ENCODE results near the gene USP28.
"Not testable (repeated sequence)": the region's sequence is repeated elsewhere in the genome, so short reads cannot be mapped to it uniquely, and the experiment has no call there.

Gene USP28

GRCh38 chr11:113814181-113814580 is 61.2 kb downstream of the USP28 start:
- no peaks in the 10 kb centered on the region for H3K27me3 ChIP-seq (ENCODE audit: control insufficient read depth in 2 of 2, insufficient read depth in 2 of 2, low read length in 2 of 2)
- no peak overlapping the region for H3K27ac ChIP-seq (ENCODE audit: low read depth in 2 of 2, low read length in 2 of 2)
- H3K36me3 ChIP-seq (ENCODE audit: control insufficient read depth in 2 of 2, insufficient read depth in 2 of 2, low read length in 2 of 2) = peaks cover 13 to 18% of the 10 kb centered on the region in 2 donors
- H3K4me3 ChIP-seq (ENCODE audit: low read length in 2 of 2) = no peak overlapping the region
- H3K9me3 ChIP-seq (ENCODE audit: control insufficient read depth in 2 of 2, low read length in 2 of 2) = no peaks in the 10 kb centered on the region
- H3K4me1 ChIP-seq (ENCODE audit: control insufficient read depth in 2 of 2, insufficient read depth in 2 of 2, low read length in 2 of 2) = no peaks in the 10 kb centered on the region
- H3K9ac ChIP-seq (ENCODE audit: low read depth in 1 of 2, low read length in 2 of 2) = no peak overlapping the region

GRCh38 chr11:113808931-113809330 is 66.4 kb downstream of the USP28 start:
- Histone ChIP-seq H3K9ac (ENCODE audit: low read depth in 1 of 2, low read length in 2 of 2) (no peak overlapping the region), H3K27ac (ENCODE audit: low read depth in 2 of 2, low read length in 2 of 2) (no peak overlapping the region), H3K9me3 (ENCODE audit: control insufficient read depth in 2 of 2, low read length in 2 of 2) (no peaks in the 10 kb centered on the region), H3K4me3 (ENCODE audit: low read length in 2 of 2) (no peak overlapping the region), H3K4me1 (ENCODE audit: control insufficient read depth in 2 of 2, insufficient read depth in 2 of 2, low read length in 2 of 2) (no peaks in the 10 kb centered on the region), H3K36me3 (ENCODE audit: control insufficient read depth in 2 of 2, insufficient read depth in 2 of 2, low read length in 2 of 2) (peaks cover 27 to 31% of the 10 kb centered on the region in 2 donors), H3K27me3 (ENCODE audit: control insufficient read depth in 2 of 2, insufficient read depth in 2 of 2, low read length in 2 of 2) (no peaks in the 10 kb centered on the region)

- H3K27me3 ChIP-seq (ENCODE audit: control insufficient read depth in 2 of 2, insufficient read depth in 2 of 2, low read length in 2 of 2) = no peaks in the 10 kb centered on the region
- no peaks in the 10 kb centered on the region for H3K9me3 ChIP-seq (ENCODE audit: control insufficient read depth in 2 of 2, low read length in 2 of 2)
- H3K36me3 ChIP-seq (ENCODE audit: control insufficient read depth in 2 of 2, insufficient read depth in 2 of 2, low read length in 2 of 2) = peaks cover 31 to 48% of the 10 kb centered on the region in 2 donors
- no peak overlapping the region for H3K4me3 ChIP-seq (ENCODE audit: low read length in 2 of 2)
- H3K27ac ChIP-seq (ENCODE audit: low read depth in 2 of 2, low read length in 2 of 2) = no peak overlapping the region
- no peaks in the 10 kb centered on the region for H3K4me1 ChIP-seq (ENCODE audit: control insufficient read depth in 2 of 2, insufficient read depth in 2 of 2, low read length in 2 of 2)
- H3K9ac ChIP-seq (ENCODE audit: low read depth in 1 of 2, low read length in 2 of 2) = no peak overlapping the region
These were observed 69.0 kb downstream of the USP28 start for GRCh38 chr11:113806406-113806805.

GRCh38 chr11:113805640-113806039 is 69.7 kb downstream of the USP28 start:
- H3K9me3 ChIP-seq (ENCODE audit: control insufficient read depth in 2 of 2, low read length in 2 of 2) = no peaks in the 10 kb centered on the region
- no peaks in the 10 kb centered on the region for H3K27me3 ChIP-seq (ENCODE audit: control insufficient read depth in 2 of 2, insufficient read depth in 2 of 2, low read length in 2 of 2)
- H3K4me1 ChIP-seq (ENCODE audit: control insufficient read depth in 2 of 2, insufficient read depth in 2 of 2, low read length in 2 of 2) = no peaks in the 10 kb centered on the region
- H3K4me3 ChIP-seq (ENCODE audit: low read length in 2 of 2) = no peak overlapping the region
- no peak overlapping the region for H3K9ac ChIP-seq (ENCODE audit: low read depth in 1 of 2, low read length in 2 of 2)
- no peak overlapping the region for H3K27ac ChIP-seq (ENCODE audit: low read depth in 2 of 2, low read length in 2 of 2)
- peaks cover 31 to 46% of the 10 kb centered on the region in 2 donors for H3K36me3 ChIP-seq (ENCODE audit: control insufficient read depth in 2 of 2, insufficient read depth in 2 of 2, low read length in 2 of 2)

GRCh38 chr11:113802621-113803020 is 72.8 kb downstream of the USP28 start:
- H3K36me3 ChIP-seq (ENCODE audit: control insufficient read depth in 2 of 2, insufficient read depth in 2 of 2, low read length in 2 of 2) = peaks cover 25 to 46% of the 10 kb centered on the region in 2 donors
- no peak overlapping the region for H3K9ac ChIP-seq (ENCODE audit: low read depth in 1 of 2, low read length in 2 of 2)
- H3K4me1 ChIP-seq (ENCODE audit: control insufficient read depth in 2 of 2, insufficient read depth in 2 of 2, low read length in 2 of 2) = no peaks in the 10 kb centered on the region
- H3K9me3 ChIP-seq (ENCODE audit: control insufficient read depth in 2 of 2, low read length in 2 of 2) = no peaks in the 10 kb centered on the region
- H3K27me3 ChIP-seq (ENCODE audit: control insufficient read depth in 2 of 2, insufficient read depth in 2 of 2, low read length in 2 of 2) = no peaks in the 10 kb centered on the region
- H3K27ac ChIP-seq (ENCODE audit: low read depth in 2 of 2, low read length in 2 of 2) = no peak overlapping the region
- H3K4me3 ChIP-seq (ENCODE audit: low read length in 2 of 2) = no peak overlapping the region

- peaks cover 5 to 19% of the 10 kb centered on the region in 2 donors for H3K36me3 ChIP-seq (ENCODE audit: control insufficient read depth in 2 of 2, insufficient read depth in 2 of 2, low read length in 2 of 2)
- H3K4me1 ChIP-seq (ENCODE audit: control insufficient read depth in 2 of 2, insufficient read depth in 2 of 2, low read length in 2 of 2) = no peaks in the 10 kb centered on the region
- no peaks in the 10 kb centered on the region for H3K9me3 ChIP-seq (ENCODE audit: control insufficient read depth in 2 of 2, low read length in 2 of 2)
- H3K27ac ChIP-seq (ENCODE audit: low read depth in 2 of 2, low read length in 2 of 2) = no peak overlapping the region
- H3K9ac ChIP-seq (ENCODE audit: low read depth in 1 of 2, low read length in 2 of 2) = no peak overlapping the region
- H3K4me3 ChIP-seq (ENCODE audit: low read length in 2 of 2) = no peak overlapping the region
- no peaks in the 10 kb centered on the region for H3K27me3 ChIP-seq (ENCODE audit: control insufficient read depth in 2 of 2, insufficient read depth in 2 of 2, low read length in 2 of 2)
These were observed 78.6 kb downstream of the USP28 start for GRCh38 chr11:113796663-113797259.

- H3K9ac ChIP-seq (ENCODE audit: low read depth in 1 of 2, low read length in 2 of 2) = no peak overlapping the region
- no peaks in the 10 kb centered on the region for H3K27me3 ChIP-seq (ENCODE audit: control insufficient read depth in 2 of 2, insufficient read depth in 2 of 2, low read length in 2 of 2)
- H3K4me1 ChIP-seq (ENCODE audit: control insufficient read depth in 2 of 2, insufficient read depth in 2 of 2, low read length in 2 of 2) = no peaks in the 10 kb centered on the region
- H3K4me3 ChIP-seq (ENCODE audit: low read length in 2 of 2) = no peak overlapping the region
- H3K27ac ChIP-seq (ENCODE audit: low read depth in 2 of 2, low read length in 2 of 2) = no peak overlapping the region
- no peaks in the 10 kb centered on the region for H3K36me3 ChIP-seq (ENCODE audit: control insufficient read depth in 2 of 2, insufficient read depth in 2 of 2, low read length in 2 of 2)
- H3K9me3 ChIP-seq (ENCODE audit: control insufficient read depth in 2 of 2, low read length in 2 of 2) = no peaks in the 10 kb centered on the region
These were observed 85.6 kb downstream of the USP28 start for GRCh38 chr11:113789675-113790320.

GRCh38 chr11:113789016-113789415 is 86.4 kb downstream of the USP28 start:
- H3K9me3 ChIP-seq (ENCODE audit: control insufficient read depth in 2 of 2, low read length in 2 of 2); H3K4me3 ChIP-seq (ENCODE audit: low read length in 2 of 2); H3K36me3 ChIP-seq (ENCODE audit: control insufficient read depth in 2 of 2, insufficient read depth in 2 of 2, low read length in 2 of 2); H3K27ac ChIP-seq (ENCODE audit: low read depth in 2 of 2, low read length in 2 of 2); H3K27me3 ChIP-seq (ENCODE audit: control insufficient read depth in 2 of 2, insufficient read depth in 2 of 2, low read length in 2 of 2); H3K4me1 ChIP-seq (ENCODE audit: control insufficient read depth in 2 of 2, insufficient read depth in 2 of 2, low read length in 2 of 2); H3K9ac ChIP-seq (ENCODE audit: low read depth in 1 of 2, low read length in 2 of 2): not testable (repeated sequence)

- Histone ChIP-seq H3K9ac (ENCODE audit: low read depth in 1 of 2, low read length in 2 of 2) (no peak overlapping the region), H3K9me3 (ENCODE audit: control insufficient read depth in 2 of 2, low read length in 2 of 2) (no peaks in the 10 kb centered on the region), H3K4me1 (ENCODE audit: control insufficient read depth in 2 of 2, insufficient read depth in 2 of 2, low read length in 2 of 2) (no peaks in the 10 kb centered on the region), H3K27ac (ENCODE audit: low read depth in 2 of 2, low read length in 2 of 2) (no peak overlapping the region), H3K4me3 (ENCODE audit: low read length in 2 of 2) (no peak overlapping the region), H3K27me3 (ENCODE audit: control insufficient read depth in 2 of 2, insufficient read depth in 2 of 2, low read length in 2 of 2) (no peaks in the 10 kb centered on the region), H3K36me3 (ENCODE audit: control insufficient read depth in 2 of 2, insufficient read depth in 2 of 2, low read length in 2 of 2) (no peaks in the 10 kb centered on the region)
These were observed 93.2 kb downstream of the USP28 start for GRCh38 chr11:113782134-113782533.

GRCh38 chr11:113781682-113782081 is 93.7 kb downstream of the USP28 start:
- H3K36me3 ChIP-seq (ENCODE audit: control insufficient read depth in 2 of 2, insufficient read depth in 2 of 2, low read length in 2 of 2) = no peaks in the 10 kb centered on the region
- no peaks in the 10 kb centered on the region for H3K9me3 ChIP-seq (ENCODE audit: control insufficient read depth in 2 of 2, low read length in 2 of 2)
- H3K9ac ChIP-seq (ENCODE audit: low read depth in 1 of 2, low read length in 2 of 2) = no peak overlapping the region
- no peak overlapping the region for H3K4me3 ChIP-seq (ENCODE audit: low read length in 2 of 2)
- no peaks in the 10 kb centered on the region for H3K27me3 ChIP-seq (ENCODE audit: control insufficient read depth in 2 of 2, insufficient read depth in 2 of 2, low read length in 2 of 2)
- no peak overlapping the region for H3K27ac ChIP-seq (ENCODE audit: low read depth in 2 of 2, low read length in 2 of 2)
- no peaks in the 10 kb centered on the region for H3K4me1 ChIP-seq (ENCODE audit: control insufficient read depth in 2 of 2, insufficient read depth in 2 of 2, low read length in 2 of 2)
